ENCODE measurements around the gene GPR50. TPM values are rescaled to one million over a fixed set of nuclear protein-coding genes. Genes with fewer than 3 reads are reported as not detected.

Gene GPR50
- total and polyA plus RNA-seq, 2 of the 8 experiments (the other 6 are each of a cell fraction or from before 2014, with no cell fraction given), result 1.6 to 1.9 TPM

DNA sequence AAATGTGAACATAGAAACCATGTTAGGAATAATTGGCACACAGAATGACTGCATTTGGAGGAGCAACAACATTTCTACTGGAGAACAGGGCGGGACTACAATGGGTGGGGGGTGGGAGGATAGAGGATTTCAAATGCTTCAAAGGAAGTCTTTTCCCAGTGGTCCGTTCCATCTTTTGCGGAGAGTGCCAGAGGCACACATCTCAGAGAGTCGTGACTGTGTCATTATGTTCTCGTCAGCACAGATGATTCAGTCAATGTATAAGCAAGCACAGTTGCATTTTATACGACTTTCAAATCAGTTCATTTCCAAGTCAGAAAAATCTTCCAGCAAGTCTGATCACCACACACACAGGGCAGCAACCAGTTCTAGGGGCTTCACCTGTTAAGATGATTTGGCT, 22.7 kb upstream of the GPR50 start:
- Histone ChIP-seq H4K5ac (ENCODE audit: insufficient read length, low read depth, low read length) (no peak overlapping the region), H4K20me1 (replicated peaks in 1 of 2; ENCODE audit: control insufficient read depth in 1 of 2, insufficient read depth in 2 of 2, low read length in 2 of 2) (no peaks in the 10 kb centered on the region), H3K56ac (replicated peaks; ENCODE audit: insufficient read length, low read depth, low read length) (no peak overlapping the region), H2AK5ac (ENCODE audit: low read depth, low read length) (no peak overlapping the region), H4K91ac (replicated peaks; ENCODE audit: insufficient read length, low read length) (no peak overlapping the region), H3K4me1 (replicated peaks in 1 of 4; ENCODE audit: control insufficient read depth in 3 of 4, insufficient read depth in 4 of 4, low read length in 3 of 4) (peaks cover 2 to 3% (median 3%) of the 10 kb centered on the region in 4 experiments; a peak in 4 of 7 replicates), H3K18ac (ENCODE audit: extremely low read depth, low read length) (no peak overlapping the region), H4K8ac (ENCODE audit: extremely low read depth, insufficient read depth, low read length) (no peak overlapping the region), H2BK120ac (replicated peaks; ENCODE audit: low read depth, low read length) (no peak overlapping the region), H3K4me3 (ENCODE audit: extremely low read depth in 1 of 4, insufficient read depth in 2 of 4, low read depth in 3 of 4, low read length in 4 of 4) (peak overlapping the region in 1 of 4 experiments; percentile 35; a peak in 1 of 8 replicates), H3K14ac (ENCODE audit: insufficient read length) (no peak overlapping the region), H2BK5ac (ENCODE audit: low read depth, low read length) (no peak overlapping the region), H3K36me3 (ENCODE audit: control insufficient read depth in 2 of 4, insufficient read depth in 4 of 4, low read length in 3 of 4) (no peaks in the 10 kb centered on the region), H3K27ac (ENCODE audit: low read depth, low read length) (no peak overlapping the region), H2BK12ac (ENCODE audit: low read depth, low read length) (no peak overlapping the region), H3K79me2 (ENCODE audit: control insufficient read depth in 1 of 2, insufficient read depth in 2 of 2, low read length in 2 of 2) (no peaks in the 10 kb centered on the region), H3K9me3 (ENCODE audit: insufficient read depth in 2 of 2, low read depth in 1 of 2, low read length in 1 of 2) (no peaks in the 10 kb centered on the region), H3K23ac (ENCODE audit: insufficient read length) (no peak overlapping the region), H3K4ac (replicated peaks; ENCODE audit: insufficient read length, low read depth, low read length) (no peak overlapping the region), H3K27me3 (replicated peaks in 1 of 4; ENCODE audit: control insufficient read depth in 3 of 4, extremely low read depth in 1 of 4, insufficient read depth in 3 of 4, low read length in 3 of 4) (peaks cover 0 to 23% (median 11%) of the 10 kb centered on the region in 4 experiments; a peak in 6 of 7 replicates), H3K4me2 (ENCODE audit: insufficient read depth in 1 of 2, low read depth in 2 of 2, low read length in 2 of 2) (peak overlapping the region; percentile 40 to 49; a peak in 3 of 4 replicates), H3K23me2 (ENCODE audit: low read depth, low read length) (no peaks in the 10 kb centered on the region), H3K79me1 (ENCODE audit: low read depth, low read length) (no peaks in the 10 kb centered on the region), H3K9ac (replicated peaks in 1 of 4; ENCODE audit: extremely low read depth in 1 of 4, low read depth in 3 of 4, low read length in 3 of 4) (no peak overlapping the region), H2BK15ac (ENCODE audit: low read length) (no peak overlapping the region), H2AFZ (ENCODE audit: low read length) (no peak overlapping the region), H2BK20ac (ENCODE audit: low read length) (no peak overlapping the region)
- DNase-seq (ENCODE audit: low read depth in 1 of 2, low spot score in 2 of 2), result no peak
- POLR2A ChIA-PET (ENCODE audit: partially characterized antibody), result no interaction called here
- CTCF ChIA-PET (ENCODE audit: partially characterized antibody), result interaction anchor here (0.9 to 1.4 kb wide), 7 partner anchors 10 to 527 kb away, joined by 3 to 6 read pairs (median 3); no protein-coding TSS in a partner anchor
- TF ChIP-seq SRF (IDR thresholded peaks at IDR 0.05; ENCODE audit: low read depth, low read length) (no peak), POLR2AphosphoS5 (IDR thresholded peaks at IDR 0.05; ENCODE audit: low read depth, low read length) (no peak), EZH2 (IDR thresholded peaks at IDR 0.05; ENCODE audit: low read depth, low read length, severe bottlenecking) (no peak), GTF2F1 (IDR thresholded peaks at IDR 0.05; ENCODE audit: borderline replicate concordance, low read depth, low read length) (no peak), TCF12 (IDR thresholded peaks at IDR 0.05; ENCODE audit: low read depth, low read length) (no peak), USF2 (IDR thresholded peaks at IDR 0.05; ENCODE audit: low read length) (no peak), POU5F1 (IDR thresholded peaks at IDR 0.05; ENCODE audit: low read depth, low read length) (no peak), SP1 (IDR thresholded peaks at IDR 0.05; ENCODE audit: low read depth, low read length) (no peak), KDM5A (IDR thresholded peaks at IDR 0.05; ENCODE audit: low read length) (no peak), RXRA (IDR thresholded peaks at IDR 0.05; ENCODE audit: insufficient read depth, low read depth, low read length) (no peak), JUND (IDR thresholded peaks at IDR 0.05; ENCODE audit: low read length) (no peak), TEAD4 (IDR thresholded peaks at IDR 0.05; ENCODE audit: low read depth, low read length) (no peak)
- WGBS, 2 experiments (ENCODE audit: extremely low coverage in 1 of 2, insufficient coverage in 1 of 2, insufficient read length in 1 of 2, insufficient replicate concordance in 2 of 2, low coverage in 1 of 2, low lambda C conversion rate in 2 of 2, missing lambda C conversion rate in 1 of 2), result 34% methylated on average over 6 of the region's 6 CpGs; no CpG with 5 or more reads in 1 of the 2 experiments
- FAIRE-seq, result no peak
